Lower leg skin (tissue), 4 donors: ENCODE measurements around the gene MEOX1. TPM values are rescaled to one million over a fixed set of nuclear protein-coding genes. Genes with fewer than 3 reads are reported as not detected.

Experiments
- DNase-seq, 2 donors: peaks; one replicate each; pipeline ENCODE4 v3.0.0-alpha.2; 2019; ENCODE audit warnings: low spot score in 2 of 2
- H3K4me3 ChIP-seq: fragments of 200-600 bp; sonication (generic); 2 replicates; pipeline ENCODE4 v1.5.1; 2017; ENCODE audit warnings: mild to moderate bottlenecking, low read depth; ENCODE audit not compliant: poor library complexity, severe bottlenecking
- POLR2A ChIP-seq, 2 donors: fragments of 450-650 bp; IDR thresholded peaks; one replicate each; pipeline ENCODE4 v1.6.1; 2016 to 2017; ENCODE audit warnings: antibody characterized with exemption in 2 of 2, mild to moderate bottlenecking in 1 of 2, moderate library complexity in 1 of 2
- WGBS, 2 donors: methylation state at CpG; one replicate each; pipeline ENCODE4 v1.1.5; 2018; 5-methylcytosine and 5-hydroxymethylcytosine counted together
- intact Hi-C: fragments of 100-400 bp; cut with DNase I; formaldehyde crosslinking; loops from one replicate; pipeline ENCODE4 v1.15.0; 2023; ENCODE audit warnings: low total_unique reads
- total RNA-seq, 4 donors: library from RNA; depleted of rRNA; stranded (reverse); fragments of >200 nt; gene quantifications; one replicate each; pipeline ENCODE4 v1.1.0, GENCODE V29; 2016
- TF ChIP-seq, protein P1 (sequence below), 3 donors: fragments of 450-650 bp; IDR thresholded peaks; one replicate each; pipeline ENCODE4 v1.5.1; 2016; ENCODE audit warnings: antibody characterized with exemption in 3 of 3, mild to moderate bottlenecking in 3 of 3, moderate library complexity in 2 of 3

MEOX1 gene
- total RNA-seq, 4 donors from 2014 or later = 1.9 to 7.9 (median 3.7) TPM

DNA sequence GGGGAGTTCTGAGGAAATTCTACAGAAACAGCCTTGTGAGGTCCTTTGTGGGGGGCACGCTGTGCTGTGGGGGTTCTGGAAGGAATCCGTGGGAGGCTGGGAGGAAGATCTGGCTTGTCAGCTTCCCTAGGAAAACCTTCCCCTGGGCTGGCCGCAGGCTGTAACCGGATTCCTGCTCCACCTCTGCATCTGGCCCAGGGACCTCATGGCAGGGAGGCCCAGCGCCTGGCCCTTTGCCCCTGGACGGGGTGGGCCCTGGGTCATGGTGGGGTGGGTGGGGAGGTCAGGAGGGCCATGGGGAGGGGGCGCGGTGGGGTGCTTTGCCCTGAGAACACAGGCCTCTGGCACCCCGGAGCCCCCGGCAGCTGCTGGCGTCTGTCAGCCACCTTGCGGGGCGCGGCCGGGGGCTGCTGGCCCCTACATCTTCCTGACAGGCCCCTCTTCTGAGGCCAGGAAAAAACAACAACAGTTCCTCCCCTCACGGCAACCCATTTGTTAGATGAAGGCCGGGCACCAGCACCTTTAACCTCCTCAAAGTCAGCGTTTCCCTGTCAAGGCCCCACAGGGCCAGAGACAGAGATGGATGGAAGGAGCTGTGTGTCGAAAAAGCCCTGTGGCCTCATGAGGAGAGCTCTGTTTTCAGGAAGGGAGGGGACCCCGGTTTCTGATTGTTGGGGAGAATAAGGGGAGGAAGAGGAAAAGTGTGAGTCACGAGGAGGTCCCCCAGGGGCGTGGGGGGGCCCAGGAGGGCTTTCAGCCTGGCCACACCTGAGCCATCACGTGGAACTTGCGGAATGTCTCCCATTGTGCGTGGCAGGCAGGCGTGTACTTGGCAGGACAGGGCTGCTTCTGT is 3.6 kb upstream of the MEOX1 start:
- 46 to 52% methylated on average over 15 to 24 of the region's 26 CpGs for WGBS, 2 donors
- intact Hi-C loops = no loop called here
- peak in 1 of 2 donors; percentile 89 for DNase-seq
- no peak overlapping the region for H3K4me3 ChIP-seq
- no peak for TF ChIP-seq POLR2A (IDR thresholded peaks at IDR 0.05)
- TF ChIP-seq, protein P1, sequence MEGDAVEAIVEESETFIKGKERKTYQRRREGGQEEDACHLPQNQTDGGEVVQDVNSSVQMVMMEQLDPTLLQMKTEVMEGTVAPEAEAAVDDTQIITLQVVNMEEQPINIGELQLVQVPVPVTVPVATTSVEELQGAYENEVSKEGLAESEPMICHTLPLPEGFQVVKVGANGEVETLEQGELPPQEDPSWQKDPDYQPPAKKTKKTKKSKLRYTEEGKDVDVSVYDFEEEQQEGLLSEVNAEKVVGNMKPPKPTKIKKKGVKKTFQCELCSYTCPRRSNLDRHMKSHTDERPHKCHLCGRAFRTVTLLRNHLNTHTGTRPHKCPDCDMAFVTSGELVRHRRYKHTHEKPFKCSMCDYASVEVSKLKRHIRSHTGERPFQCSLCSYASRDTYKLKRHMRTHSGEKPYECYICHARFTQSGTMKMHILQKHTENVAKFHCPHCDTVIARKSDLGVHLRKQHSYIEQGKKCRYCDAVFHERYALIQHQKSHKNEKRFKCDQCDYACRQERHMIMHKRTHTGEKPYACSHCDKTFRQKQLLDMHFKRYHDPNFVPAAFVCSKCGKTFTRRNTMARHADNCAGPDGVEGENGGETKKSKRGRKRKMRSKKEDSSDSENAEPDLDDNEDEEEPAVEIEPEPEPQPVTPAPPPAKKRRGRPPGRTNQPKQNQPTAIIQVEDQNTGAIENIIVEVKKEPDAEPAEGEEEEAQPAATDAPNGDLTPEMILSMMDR (IDR thresholded peaks at IDR 0.05) = no peak

DNA sequence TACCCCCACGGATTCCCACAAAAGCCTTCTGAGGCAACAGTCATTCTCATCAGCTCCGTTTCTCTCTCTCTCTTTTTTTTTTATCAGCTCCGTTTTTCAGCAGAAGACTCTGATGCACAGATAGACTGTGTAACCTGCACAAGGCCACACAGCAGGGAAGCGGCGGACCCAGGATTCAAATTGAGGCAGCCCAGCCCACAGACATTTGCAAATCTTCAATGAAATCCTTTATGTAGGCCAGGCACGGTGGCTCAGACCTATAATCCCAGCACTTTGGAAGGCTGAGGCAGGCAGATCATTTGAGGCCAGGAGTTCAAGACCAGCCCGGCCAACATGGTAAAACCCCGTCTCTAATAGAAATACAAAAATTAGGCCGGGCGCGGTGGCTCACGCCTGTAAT is 2.4 kb upstream of the MEOX1 start:
- no peak overlapping the region for H3K4me3 ChIP-seq
- WGBS, 2 donors = 84 to 87% methylated on average over 12 of the region's 12 CpGs
- no peak for DNase-seq
- no peak for TF ChIP-seq POLR2A (IDR thresholded peaks at IDR 0.05)
- TF ChIP-seq, protein P1 (IDR thresholded peaks at IDR 0.05) = no peak
- intact Hi-C loops = no loop called here

DNA sequence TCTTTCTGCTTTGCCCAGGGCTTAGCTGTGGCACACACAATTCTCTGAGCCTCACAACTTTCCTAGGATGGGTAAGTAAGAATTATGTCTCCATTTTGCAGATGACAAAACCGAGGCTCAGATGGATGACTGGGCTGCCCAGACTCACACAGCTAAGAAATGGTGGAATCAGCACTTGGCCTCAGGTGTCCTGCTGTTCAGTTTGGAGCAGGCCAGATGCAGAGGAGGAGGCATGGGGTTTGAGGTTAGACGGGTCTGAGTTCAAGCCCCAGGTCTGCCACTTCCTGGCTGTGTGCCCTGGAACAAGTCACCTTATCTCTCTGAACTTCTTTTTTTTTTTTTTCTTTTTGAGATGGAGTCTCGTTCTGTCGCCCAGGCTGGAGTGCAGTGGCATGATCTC is 1.7 kb upstream of the MEOX1 start:
- H3K4me3 ChIP-seq = no peak overlapping the region
- 83 to 86% methylated on average over 4 of the region's 4 CpGs for WGBS, 2 donors
- no peak for DNase-seq
- intact Hi-C loops = no loop called here
- TF ChIP-seq POLR2A (IDR thresholded peaks at IDR 0.05) = no peak
- TF ChIP-seq, protein P1 (IDR thresholded peaks at IDR 0.05) = no peak

DNA sequence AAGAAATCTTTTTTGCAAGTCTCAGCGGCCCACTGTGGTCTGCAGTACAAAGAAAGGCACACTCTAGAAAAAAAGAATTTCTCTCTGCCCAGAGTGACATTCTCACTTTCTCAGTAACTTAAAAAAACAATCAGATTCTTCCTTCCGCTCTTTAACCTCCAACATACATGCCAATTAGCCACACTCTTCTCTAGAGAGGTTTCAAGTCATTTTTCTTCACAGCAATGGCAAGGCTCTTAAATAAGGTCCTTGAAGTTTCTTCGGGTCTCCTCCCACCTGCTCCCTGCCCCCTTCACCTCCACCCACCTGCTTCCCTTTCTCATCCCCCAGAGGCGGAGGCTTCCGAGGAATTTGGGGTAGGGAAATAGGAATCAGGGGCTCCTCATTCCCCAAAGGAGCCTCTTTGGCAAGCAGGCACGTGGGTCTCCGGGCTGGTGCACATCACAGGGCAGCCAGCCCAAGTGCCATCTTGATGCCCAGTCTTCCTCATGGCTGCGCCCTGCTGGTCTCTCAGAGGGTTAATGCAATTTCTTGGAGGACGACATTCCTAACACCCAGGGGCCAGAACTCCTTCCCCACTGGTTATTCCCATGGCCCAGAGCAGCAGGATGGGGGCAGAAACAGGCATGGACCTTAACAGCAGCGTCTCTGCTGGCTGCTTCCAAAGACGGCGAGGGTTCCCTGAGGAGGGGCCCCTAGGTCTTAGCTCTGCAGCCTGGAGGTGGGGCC is 855 bp upstream of the MEOX1 start:
- DNase-seq = no peak
- intact Hi-C loops = no loop called here
- TF ChIP-seq POLR2A (IDR thresholded peaks at IDR 0.05) = no peak
- TF ChIP-seq, protein P1 (IDR thresholded peaks at IDR 0.05) = no peak
- WGBS, 2 donors = 41 to 46% methylated on average over 12 of the region's 12 CpGs
- no peak overlapping the region for H3K4me3 ChIP-seq

DNA sequence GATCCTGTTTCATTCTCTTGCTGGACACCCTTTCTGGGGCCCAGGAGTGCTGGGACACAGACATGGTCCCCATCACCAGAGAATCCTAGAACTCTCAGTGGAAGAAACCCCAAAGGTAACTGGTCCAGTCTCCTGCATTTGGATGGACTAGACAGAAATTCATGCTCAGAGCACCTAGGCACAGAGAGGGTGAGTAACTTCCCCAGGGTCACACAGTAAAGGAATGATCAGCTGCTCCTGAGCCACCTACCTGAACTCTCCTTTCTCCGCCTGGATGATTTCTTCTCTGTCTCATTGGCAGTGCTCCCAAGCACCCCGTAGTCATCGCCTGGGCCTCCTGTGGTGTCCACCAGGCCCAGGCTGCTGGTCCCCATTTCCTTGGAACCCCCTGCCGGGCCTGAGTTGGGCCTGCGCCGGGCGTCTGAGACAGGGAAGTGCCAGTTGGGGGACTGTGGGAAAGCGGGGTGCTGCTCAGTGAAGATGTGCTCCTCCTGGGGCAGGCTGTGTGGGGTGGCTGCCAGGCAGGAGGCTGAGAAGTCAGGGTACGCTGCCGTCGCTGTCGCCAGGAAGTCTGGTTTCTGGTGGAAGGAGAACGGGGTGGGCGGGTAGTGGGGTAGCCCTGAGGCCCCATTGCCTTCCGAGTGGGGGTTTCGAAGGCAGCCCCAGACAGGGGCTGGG is 767 bp downstream of the MEOX1 start:
- DNase-seq = no peak
- 58 to 65% methylated on average over 16 of the region's 16 CpGs for WGBS, 2 donors
- no peak overlapping the region for H3K4me3 ChIP-seq
- intact Hi-C loops = no loop called here
- TF ChIP-seq POLR2A (IDR thresholded peaks at IDR 0.05) = no peak
- TF ChIP-seq, protein P1 (IDR thresholded peaks at IDR 0.05) = no peak
